Liver (tissue), 9 donors: ENCODE data around the gene ABHD2. TPM values are rescaled to one million over a fixed set of nuclear protein-coding genes. Genes with fewer than 3 reads are reported as not detected.

Experiments used
- DNase-seq: peaks from one replicate; pipeline ENCODE4 v3.0.0-alpha.2; 2017; ENCODE audit warnings: low spot score
- H3K27ac ChIP-seq, 2 donors: one replicate each; pipeline ENCODE4 v1.7.0; 2013; ENCODE audit warnings: inconsistent platforms in 2 of 2, low read length in 2 of 2, control low read depth in 1 of 2, low read depth in 1 of 2, mild to moderate bottlenecking in 1 of 2
- H3K27me3 ChIP-seq, 4 donors: one replicate each; pipeline versions ENCODE4 v1.6.1 to v1.7.0; 2013; ENCODE audit warnings: low read length in 3 of 4, inconsistent platforms in 1 of 4, mild to moderate bottlenecking in 1 of 4, moderate library complexity in 1 of 4; ENCODE audit not compliant: control insufficient read depth in 4 of 4, insufficient read depth in 4 of 4
- H3K36me3 ChIP-seq, 4 donors: one replicate each; pipeline versions ENCODE4 v1.6.1 to v1.7.0; 2013; ENCODE audit warnings: low read length in 3 of 4, mild to moderate bottlenecking in 3 of 4, low read depth in 1 of 4, moderate library complexity in 1 of 4; ENCODE audit not compliant: control insufficient read depth in 4 of 4, insufficient read depth in 3 of 4
- H3K4me1 ChIP-seq, 4 donors: one replicate each; pipeline versions ENCODE4 v1.6.1 to v1.7.0; 2013; ENCODE audit warnings: low read length in 3 of 4, mild to moderate bottlenecking in 3 of 4, moderate library complexity in 1 of 4; ENCODE audit not compliant: control insufficient read depth in 4 of 4, insufficient read depth in 4 of 4
- H3K4me3 ChIP-seq, 3 donors: one replicate each; pipeline versions ENCODE4 v1.6.1 to v1.7.0; 2013; ENCODE audit warnings: low read length in 3 of 3, control low read depth in 1 of 3, low read depth in 1 of 3, mild to moderate bottlenecking in 1 of 3
- H3K9ac ChIP-seq, 2 donors: one replicate each; pipeline ENCODE4 v1.7.0; 2013; ENCODE audit warnings: low read length in 2 of 2, mild to moderate bottlenecking in 2 of 2, moderate library complexity in 2 of 2, control low read depth in 1 of 2, low read depth in 1 of 2
- H3K9me3 ChIP-seq, 4 donors: one replicate each; pipeline versions ENCODE4 v1.6.1 to v1.7.0; 2013; ENCODE audit warnings: low read length in 3 of 4; ENCODE audit not compliant: control insufficient read depth in 4 of 4
- EGR1 ChIP-seq, 2 donors: IDR thresholded peaks; 2 replicates each; pipeline ENCODE4 v1.6.1; 2016 to 2018; ENCODE audit warnings: antibody characterized with exemption in 2 of 2, low read depth in 2 of 2
- FOXA1 ChIP-seq: IDR thresholded peaks from 2 replicates; pipeline ENCODE4 v1.6.1; 2016; ENCODE audit warnings: antibody characterized with exemption
- FOXA2 ChIP-seq: IDR thresholded peaks from 2 replicates; pipeline ENCODE4 v1.6.1; 2016; ENCODE audit warnings: antibody characterized with exemption
- HNF4A ChIP-seq, 2 donors: conservative IDR thresholded peaks; 2 replicates each; pipeline ENCODE4 v1.6.1; 2016; ENCODE audit warnings: antibody characterized with exemption in 2 of 2, mild to moderate bottlenecking in 2 of 2
- HNF4G ChIP-seq: IDR thresholded peaks from 2 replicates; pipeline ENCODE4 v1.6.1; 2016; ENCODE audit warnings: antibody characterized with exemption
- JUND ChIP-seq, 2 donors: IDR thresholded peaks; 2 replicates each; pipeline ENCODE4 v1.6.1; 2016; ENCODE audit warnings: antibody characterized with exemption in 2 of 2
- NR2F2 ChIP-seq: IDR thresholded peaks from 2 replicates; pipeline ENCODE4 v1.6.1; 2016; ENCODE audit warnings: antibody characterized with exemption
- RAD21 ChIP-seq, 2 donors: IDR thresholded peaks; 2 replicates each; pipeline ENCODE4 v1.6.1; 2016; ENCODE audit warnings: antibody characterized with exemption in 2 of 2, mild to moderate bottlenecking in 2 of 2
- YY1 ChIP-seq: IDR thresholded peaks from 2 replicates; pipeline ENCODE4 v1.6.1; 2016; ENCODE audit warnings: antibody characterized with exemption, mild to moderate bottlenecking
- WGBS: extraction: QIAGEN DNeasy Blood & Tissue Kit; methylation state at CpG from one replicate; pipeline ENCODE4 v1.1.7; 2013; 5-methylcytosine and 5-hydroxymethylcytosine counted together
- polyA plus RNA-seq, 2 donors: library from polyadenylated mRNA; stranded (reverse) in 1 of 2; unstranded in 1 of 2; fragments of 200-250 nt in 1 of 2; fragments of >200 nt in 1 of 2; fragmentation: Nextera tagmentation in 1 of 2; extraction: Ambion mirVana in 1 of 2; gene quantifications; one replicate each; pipeline versions ENCODE4 v1.2.1 to v1.2.3, GENCODE V29; 2013 to 2015
- total RNA-seq, 2 donors: library from RNA; depleted of rRNA; stranded (reverse); fragments of >200 nt; gene quantifications; one replicate each; pipeline ENCODE4 v1.2.3, GENCODE V29; 2014
- TF ChIP-seq, protein P1 (sequence below): IDR thresholded peaks from 2 replicates; pipeline ENCODE4 v1.6.1; 2016; ENCODE audit warnings: antibody characterized with exemption
- TF ChIP-seq, protein P2 (sequence below): IDR thresholded peaks from 2 replicates; pipeline ENCODE4 v1.6.1; 2016; ENCODE audit warnings: antibody characterized with exemption
- TF ChIP-seq, protein P3 (sequence below): IDR thresholded peaks from 2 replicates; pipeline ENCODE4 v1.6.1; 2016; ENCODE audit warnings: antibody characterized with exemption
- TF ChIP-seq, protein P4 (sequence below): IDR thresholded peaks from 2 replicates; pipeline ENCODE4 v1.6.1; 2016; ENCODE audit warnings: antibody characterized with exemption, mild to moderate bottlenecking
- TF ChIP-seq, protein P5 (sequence below): fragments of 150-350 bp; IDR thresholded peaks from 2 replicates; pipeline ENCODE4 v1.5.1; 2017; ENCODE audit warnings: improper control_type of control experiment, low read depth, low read length; ENCODE audit not compliant: missing input control
- donor health status: healthy.
- donor health status: healthy.
- donor health status: healthy.
- donor health status: healthy.
- donor health status: healthy.

ABHD2 gene
- total and polyA plus RNA-seq, 4 donors, result 34.6 to 663 (median 65.1) TPM

DNA sequence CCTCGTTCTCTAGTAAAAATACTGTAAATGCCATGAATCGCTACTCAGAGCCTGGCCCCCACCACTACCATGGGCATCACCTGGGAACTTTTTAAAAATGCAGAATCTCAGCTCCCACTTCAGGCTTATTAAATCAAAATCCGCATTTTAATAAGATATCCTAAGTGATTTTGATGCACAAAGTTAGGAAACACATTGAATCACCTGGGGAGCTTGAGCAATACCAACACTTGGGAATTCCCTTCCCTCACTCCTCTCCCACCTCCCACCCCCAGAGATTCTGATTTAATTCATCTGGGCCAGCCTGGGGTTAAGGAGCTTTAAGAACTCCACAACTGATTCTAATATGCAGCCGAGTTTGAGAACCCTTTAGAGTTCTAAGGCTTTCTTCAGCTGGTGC lies 106.4 kb downstream of the ABHD2 start:
- Histone ChIP-seq H3K9ac (no peak overlapping the region), H3K4me3 (no peak overlapping the region), H3K36me3 (peaks cover 18 to 94% (median 81%) of the 10 kb centered on the region in 4 donors), H3K27me3 (no peaks in the 10 kb centered on the region), H3K9me3 (no peaks in the 10 kb centered on the region), H3K4me1 (no peaks in the 10 kb centered on the region), H3K27ac (no peak overlapping the region)
- 83% methylated on average over 4 of the region's 4 CpGs for WGBS
- no peak for DNase-seq
- TF ChIP-seq HNF4G, result no peak
- TF ChIP-seq FOXA1, result no peak
- TF ChIP-seq, protein P1, sequence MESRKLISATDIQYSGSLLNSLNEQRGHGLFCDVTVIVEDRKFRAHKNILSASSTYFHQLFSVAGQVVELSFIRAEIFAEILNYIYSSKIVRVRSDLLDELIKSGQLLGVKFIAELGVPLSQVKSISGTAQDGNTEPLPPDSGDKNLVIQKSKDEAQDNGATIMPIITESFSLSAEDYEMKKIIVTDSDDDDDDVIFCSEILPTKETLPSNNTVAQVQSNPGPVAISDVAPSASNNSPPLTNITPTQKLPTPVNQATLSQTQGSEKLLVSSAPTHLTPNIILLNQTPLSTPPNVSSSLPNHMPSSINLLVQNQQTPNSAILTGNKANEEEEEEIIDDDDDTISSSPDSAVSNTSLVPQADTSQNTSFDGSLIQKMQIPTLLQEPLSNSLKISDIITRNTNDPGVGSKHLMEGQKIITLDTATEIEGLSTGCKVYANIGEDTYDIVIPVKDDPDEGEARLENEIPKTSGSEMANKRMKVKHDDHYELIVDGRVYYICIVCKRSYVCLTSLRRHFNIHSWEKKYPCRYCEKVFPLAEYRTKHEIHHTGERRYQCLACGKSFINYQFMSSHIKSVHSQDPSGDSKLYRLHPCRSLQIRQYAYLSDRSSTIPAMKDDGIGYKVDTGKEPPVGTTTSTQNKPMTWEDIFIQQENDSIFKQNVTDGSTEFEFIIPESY, result no peak
- no peak for TF ChIP-seq RAD21 (IDR thresholded peaks at IDR 0.05)
- no peak for TF ChIP-seq YY1
- TF ChIP-seq EGR1 (IDR thresholded peaks at IDR 0.05; ENCODE audit: low read depth in 2 of 2), result no peak
- TF ChIP-seq, protein P2, sequence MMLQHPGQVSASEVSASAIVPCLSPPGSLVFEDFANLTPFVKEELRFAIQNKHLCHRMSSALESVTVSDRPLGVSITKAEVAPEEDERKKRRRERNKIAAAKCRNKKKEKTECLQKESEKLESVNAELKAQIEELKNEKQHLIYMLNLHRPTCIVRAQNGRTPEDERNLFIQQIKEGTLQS, result no peak
- TF ChIP-seq, protein P3, sequence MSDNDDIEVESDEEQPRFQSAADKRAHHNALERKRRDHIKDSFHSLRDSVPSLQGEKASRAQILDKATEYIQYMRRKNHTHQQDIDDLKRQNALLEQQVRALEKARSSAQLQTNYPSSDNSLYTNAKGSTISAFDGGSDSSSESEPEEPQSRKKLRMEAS, result no peak
- TF ChIP-seq FOXA2, result no peak

DNA sequence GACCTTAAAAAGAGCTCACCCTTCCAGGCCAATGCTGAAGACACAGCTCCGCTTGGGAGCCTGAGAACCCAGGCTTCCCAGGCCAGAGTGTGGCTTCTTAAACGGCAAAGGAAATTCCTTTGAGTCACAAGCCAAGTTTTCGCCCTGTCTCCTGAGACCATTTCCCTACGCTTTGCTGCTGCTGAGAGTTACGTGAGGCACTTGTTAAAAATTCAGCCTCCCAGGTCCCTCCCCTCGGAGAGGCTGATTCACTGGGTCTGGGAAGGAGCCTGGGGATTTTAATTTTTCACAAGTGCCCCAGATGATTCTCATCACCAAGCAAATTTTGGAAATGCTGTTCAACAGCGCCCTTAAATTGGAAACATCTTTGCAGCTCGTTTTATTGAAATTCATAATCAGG lies 107.6 kb downstream of the ABHD2 start:
- Histone ChIP-seq H3K36me3 (peaks cover 20 to 91% (median 70%) of the 10 kb centered on the region in 4 donors), H3K4me1 (no peaks in the 10 kb centered on the region), H3K9ac (no peak overlapping the region), H3K27me3 (no peaks in the 10 kb centered on the region), H3K27ac (no peak overlapping the region), H3K4me3 (no peak overlapping the region), H3K9me3 (no peaks in the 10 kb centered on the region)
- WGBS, result 80% methylated on average over 8 of the region's 8 CpGs
- DNase-seq, result no peak
- TF ChIP-seq FOXA1 (no peak), FOXA2 (no peak), RAD21 (IDR thresholded peaks at IDR 0.05) (no peak), NR2F2 (no peak)

DNA sequence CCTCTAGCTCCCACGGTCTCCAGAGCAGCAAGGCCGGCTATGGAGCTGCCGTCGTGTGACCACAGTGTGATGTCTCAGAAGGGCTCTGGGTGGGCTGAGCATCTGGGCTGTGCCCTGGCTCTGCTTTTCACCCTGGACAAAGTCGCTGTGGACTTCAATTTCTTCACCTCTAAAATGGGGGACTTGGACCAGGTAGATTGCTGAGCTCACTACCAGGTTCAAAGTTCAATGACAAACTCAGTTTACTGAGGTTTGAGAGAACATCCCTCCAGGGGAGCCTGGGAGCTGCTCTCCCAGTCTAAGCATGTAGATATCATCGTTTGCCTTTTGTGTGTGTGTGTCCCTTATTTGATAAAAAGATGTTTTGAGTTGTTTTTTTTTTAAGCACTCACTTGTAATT lies 108.0 kb downstream of the ABHD2 start:
- H3K27me3 ChIP-seq, result no peaks in the 10 kb centered on the region
- peaks cover 20 to 87% (median 66%) of the 10 kb centered on the region in 4 donors for H3K36me3 ChIP-seq
- WGBS, result 82% methylated on average over 6 of the region's 6 CpGs
- no peak overlapping the region for H3K4me3 ChIP-seq
- no peak overlapping the region for H3K27ac ChIP-seq
- H3K9ac ChIP-seq, result no peak overlapping the region
- H3K4me1 ChIP-seq, result no peaks in the 10 kb centered on the region
- no peaks in the 10 kb centered on the region for H3K9me3 ChIP-seq
- TF ChIP-seq, protein P4, sequence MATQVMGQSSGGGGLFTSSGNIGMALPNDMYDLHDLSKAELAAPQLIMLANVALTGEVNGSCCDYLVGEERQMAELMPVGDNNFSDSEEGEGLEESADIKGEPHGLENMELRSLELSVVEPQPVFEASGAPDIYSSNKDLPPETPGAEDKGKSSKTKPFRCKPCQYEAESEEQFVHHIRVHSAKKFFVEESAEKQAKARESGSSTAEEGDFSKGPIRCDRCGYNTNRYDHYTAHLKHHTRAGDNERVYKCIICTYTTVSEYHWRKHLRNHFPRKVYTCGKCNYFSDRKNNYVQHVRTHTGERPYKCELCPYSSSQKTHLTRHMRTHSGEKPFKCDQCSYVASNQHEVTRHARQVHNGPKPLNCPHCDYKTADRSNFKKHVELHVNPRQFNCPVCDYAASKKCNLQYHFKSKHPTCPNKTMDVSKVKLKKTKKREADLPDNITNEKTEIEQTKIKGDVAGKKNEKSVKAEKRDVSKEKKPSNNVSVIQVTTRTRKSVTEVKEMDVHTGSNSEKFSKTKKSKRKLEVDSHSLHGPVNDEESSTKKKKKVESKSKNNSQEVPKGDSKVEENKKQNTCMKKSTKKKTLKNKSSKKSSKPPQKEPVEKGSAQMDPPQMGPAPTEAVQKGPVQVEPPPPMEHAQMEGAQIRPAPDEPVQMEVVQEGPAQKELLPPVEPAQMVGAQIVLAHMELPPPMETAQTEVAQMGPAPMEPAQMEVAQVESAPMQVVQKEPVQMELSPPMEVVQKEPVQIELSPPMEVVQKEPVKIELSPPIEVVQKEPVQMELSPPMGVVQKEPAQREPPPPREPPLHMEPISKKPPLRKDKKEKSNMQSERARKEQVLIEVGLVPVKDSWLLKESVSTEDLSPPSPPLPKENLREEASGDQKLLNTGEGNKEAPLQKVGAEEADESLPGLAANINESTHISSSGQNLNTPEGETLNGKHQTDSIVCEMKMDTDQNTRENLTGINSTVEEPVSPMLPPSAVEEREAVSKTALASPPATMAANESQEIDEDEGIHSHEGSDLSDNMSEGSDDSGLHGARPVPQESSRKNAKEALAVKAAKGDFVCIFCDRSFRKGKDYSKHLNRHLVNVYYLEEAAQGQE, result no peak
- TF ChIP-seq, protein P5, sequence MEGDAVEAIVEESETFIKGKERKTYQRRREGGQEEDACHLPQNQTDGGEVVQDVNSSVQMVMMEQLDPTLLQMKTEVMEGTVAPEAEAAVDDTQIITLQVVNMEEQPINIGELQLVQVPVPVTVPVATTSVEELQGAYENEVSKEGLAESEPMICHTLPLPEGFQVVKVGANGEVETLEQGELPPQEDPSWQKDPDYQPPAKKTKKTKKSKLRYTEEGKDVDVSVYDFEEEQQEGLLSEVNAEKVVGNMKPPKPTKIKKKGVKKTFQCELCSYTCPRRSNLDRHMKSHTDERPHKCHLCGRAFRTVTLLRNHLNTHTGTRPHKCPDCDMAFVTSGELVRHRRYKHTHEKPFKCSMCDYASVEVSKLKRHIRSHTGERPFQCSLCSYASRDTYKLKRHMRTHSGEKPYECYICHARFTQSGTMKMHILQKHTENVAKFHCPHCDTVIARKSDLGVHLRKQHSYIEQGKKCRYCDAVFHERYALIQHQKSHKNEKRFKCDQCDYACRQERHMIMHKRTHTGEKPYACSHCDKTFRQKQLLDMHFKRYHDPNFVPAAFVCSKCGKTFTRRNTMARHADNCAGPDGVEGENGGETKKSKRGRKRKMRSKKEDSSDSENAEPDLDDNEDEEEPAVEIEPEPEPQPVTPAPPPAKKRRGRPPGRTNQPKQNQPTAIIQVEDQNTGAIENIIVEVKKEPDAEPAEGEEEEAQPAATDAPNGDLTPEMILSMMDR, result no peak
- TF ChIP-seq HNF4A (conservative IDR thresholded peaks at IDR 0.05) (peak; percentile 40 to 54), JUND (IDR thresholded peaks at IDR 0.05) (no peak), HNF4G (no peak)
- DNase-seq, result no peak
